ENCODE data around the gene HRK.

Gene HRK

GRCh38 chr12:116922194-116922897 lies 41.1 kb upstream of the HRK start:
- peak; percentile 29 for DNase-seq (ENCODE audit: low spot score)
- TF ChIP-seq CTCF (IDR thresholded peaks at IDR 0.05; ENCODE audit: extremely low read depth, missing control alignments): no peak

GRCh38 chr12:116920939-116921338 lies 39.7 kb upstream of the HRK start:
- no peak for DNase-seq (ENCODE audit: low spot score)
- TF ChIP-seq CTCF (IDR thresholded peaks at IDR 0.05; ENCODE audit: extremely low read depth, missing control alignments): no peak

- no peak for DNase-seq (ENCODE audit: low spot score)
- no peak for TF ChIP-seq CTCF (IDR thresholded peaks at IDR 0.05; ENCODE audit: extremely low read depth, missing control alignments)
Observed at GRCh38 chr12:116919706-116920485, 38.7 kb upstream of the HRK start.

GRCh38 chr12:116919247-116919661 lies 38.0 kb upstream of the HRK start:
- TF ChIP-seq CTCF (IDR thresholded peaks at IDR 0.05; ENCODE audit: extremely low read depth, missing control alignments): no peak
- no peak for DNase-seq (ENCODE audit: low spot score)

GRCh38 chr12:116918464-116918863 lies 37.2 kb upstream of the HRK start:
- no peak for DNase-seq (ENCODE audit: low spot score)
- TF ChIP-seq CTCF (IDR thresholded peaks at IDR 0.05; ENCODE audit: extremely low read depth, missing control alignments): no peak

GRCh38 chr12:116916714-116917114 lies 35.5 kb upstream of the HRK start:
- TF ChIP-seq CTCF (IDR thresholded peaks at IDR 0.05; ENCODE audit: extremely low read depth, missing control alignments): no peak
- peak; percentile 33 for DNase-seq (ENCODE audit: low spot score)

GRCh38 chr12:116916122-116916521 lies 34.9 kb upstream of the HRK start:
- no peak for TF ChIP-seq CTCF (IDR thresholded peaks at IDR 0.05; ENCODE audit: extremely low read depth, missing control alignments)
- DNase-seq (ENCODE audit: low spot score): no peak

Data from GM20000 (cell line).